ENCODE data around the gene USP28.
"Not testable (repeated sequence)": the region's sequence is repeated elsewhere in the genome, so short reads cannot be mapped to it uniquely, and the experiment has no call there.

The USP28 gene

GRCh38 chr11:113763040-113763439, 112.3 kb downstream of the USP28 start:
- DNase-seq = not testable (repeated sequence)

- no peak for DNase-seq
Observed at GRCh38 chr11:113760241-113760640, 115.1 kb downstream of the USP28 start.

GRCh38 chr11:113752932-113753331, 122.4 kb downstream of the USP28 start:
- DNase-seq = no peak

Measured in HCEC 1CT (cell line).